RPMI7951 (cell line): ENCODE results near the gene CMTM8. TPM values are rescaled to one million over a fixed set of nuclear protein-coding genes. Genes with fewer than 3 reads are reported as not detected.
A peak's percentile ranks its signal among the peaks of the same experiment; 100 is the strongest.

ENCODE experiments used
- DNase-seq: peaks from one replicate; pipeline ENCODE4 v3.0.0-alpha.2; 2012; ENCODE audit warnings: low read depth
- total RNA-seq: library from RNA; depleted of rRNA; stranded (reverse); fragments of >200 nt; shearing (Covaris generic); gene quantifications from 2 replicates; pipeline ENCODE4 v1.2.3, GENCODE V29; 2014

The CMTM8 gene
- total RNA-seq, 1 experiment from 2014 or later = not detected

GRCh38 chr3:32276279-32276841 lies 37.9 kb downstream of the CMTM8 start:
- no peak for DNase-seq

DNA sequence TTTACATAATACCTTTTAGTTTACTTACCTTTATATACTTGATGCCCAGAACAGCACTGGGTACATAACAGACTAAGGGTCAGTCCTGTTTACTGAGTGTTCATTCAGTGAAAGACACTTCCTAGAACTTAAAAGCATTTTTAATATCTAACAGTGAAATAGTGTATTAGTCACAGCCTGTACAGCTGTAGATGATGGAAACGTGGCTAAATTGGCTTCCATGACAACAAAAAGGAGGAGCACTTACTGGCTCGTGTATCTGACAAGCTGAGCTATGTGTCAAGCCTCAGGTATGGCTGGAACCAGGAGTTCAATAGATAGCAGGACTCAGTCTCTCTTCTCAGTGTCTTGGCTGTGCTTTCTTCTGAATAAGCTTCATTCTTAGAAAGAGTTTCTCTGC lies 40.2 kb downstream of the CMTM8 start:
- no peak for DNase-seq

- no peak for DNase-seq
Measured at GRCh38 chr3:32280262-32280910, 41.9 kb downstream of the CMTM8 start.

- no peak for DNase-seq
Measured at GRCh38 chr3:32281570-32282106, 43.2 kb downstream of the CMTM8 start.

GRCh38 chr3:32282578-32283154 lies 44.2 kb downstream of the CMTM8 start:
- DNase-seq = no peak

DNA sequence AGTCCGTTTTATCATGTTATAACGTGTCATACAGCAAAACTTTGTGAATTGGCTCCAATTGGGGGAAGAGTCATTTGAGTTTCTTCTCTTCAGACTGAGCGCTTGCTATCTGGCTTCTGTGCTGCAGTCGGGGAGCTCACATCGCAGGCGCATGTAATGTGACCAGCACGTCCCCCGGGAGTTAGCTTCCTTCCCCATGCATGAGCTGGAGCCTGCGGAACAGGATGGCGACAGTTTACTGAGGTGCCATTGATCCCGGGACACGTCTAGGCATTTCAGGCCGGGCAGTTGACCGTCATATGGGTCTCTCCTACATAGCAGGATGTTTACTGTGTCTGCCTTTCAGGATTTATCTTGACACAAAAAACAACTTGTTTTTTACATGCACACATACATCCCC lies 44.8 kb downstream of the CMTM8 start:
- no peak for DNase-seq

DNA sequence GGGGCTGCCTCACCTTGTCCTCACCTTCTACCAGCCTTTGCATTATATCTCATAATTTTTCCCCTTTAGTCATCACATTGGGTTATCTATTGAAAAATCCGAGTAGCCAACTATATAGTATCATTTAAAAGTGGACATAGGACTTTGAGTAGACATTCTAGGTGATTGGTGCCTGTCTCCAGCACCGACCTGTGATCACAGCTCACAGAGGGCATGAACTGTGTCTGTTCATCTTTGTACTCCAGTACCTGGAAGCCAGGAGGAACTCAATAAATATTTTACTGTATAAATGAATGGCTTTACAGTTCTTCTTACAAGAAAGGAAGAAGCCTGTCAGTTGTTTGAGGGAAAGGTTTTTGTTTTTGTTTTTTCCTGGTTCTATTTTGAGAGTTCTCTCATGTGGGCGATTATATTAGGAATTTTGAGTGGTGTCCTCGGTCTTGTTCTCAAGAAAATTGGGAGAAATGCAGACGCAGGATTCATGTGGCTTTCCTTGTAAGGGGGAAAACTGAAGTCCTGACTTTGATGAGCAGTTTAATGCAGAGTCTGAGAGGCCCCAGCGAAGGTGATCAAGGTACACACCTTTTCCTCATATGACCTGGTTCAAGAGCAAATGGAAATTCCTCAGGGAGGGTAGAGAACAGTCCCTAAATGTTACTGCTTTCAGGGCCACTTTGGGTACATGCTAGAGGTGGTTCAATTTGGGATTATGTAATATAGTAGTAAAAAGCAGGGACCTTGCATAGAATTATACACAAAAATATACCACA lies 46.1 kb downstream of the CMTM8 start:
- no peak for DNase-seq

GRCh38 chr3:32285891-32286290 lies 47.4 kb downstream of the CMTM8 start:
- DNase-seq = no peak

GRCh38 chr3:32288819-32289218 lies 50.3 kb downstream of the CMTM8 start:
- no peak for DNase-seq

GRCh38 chr3:32290619-32291018 lies 52.1 kb downstream of the CMTM8 start:
- DNase-seq = no peak

DNA sequence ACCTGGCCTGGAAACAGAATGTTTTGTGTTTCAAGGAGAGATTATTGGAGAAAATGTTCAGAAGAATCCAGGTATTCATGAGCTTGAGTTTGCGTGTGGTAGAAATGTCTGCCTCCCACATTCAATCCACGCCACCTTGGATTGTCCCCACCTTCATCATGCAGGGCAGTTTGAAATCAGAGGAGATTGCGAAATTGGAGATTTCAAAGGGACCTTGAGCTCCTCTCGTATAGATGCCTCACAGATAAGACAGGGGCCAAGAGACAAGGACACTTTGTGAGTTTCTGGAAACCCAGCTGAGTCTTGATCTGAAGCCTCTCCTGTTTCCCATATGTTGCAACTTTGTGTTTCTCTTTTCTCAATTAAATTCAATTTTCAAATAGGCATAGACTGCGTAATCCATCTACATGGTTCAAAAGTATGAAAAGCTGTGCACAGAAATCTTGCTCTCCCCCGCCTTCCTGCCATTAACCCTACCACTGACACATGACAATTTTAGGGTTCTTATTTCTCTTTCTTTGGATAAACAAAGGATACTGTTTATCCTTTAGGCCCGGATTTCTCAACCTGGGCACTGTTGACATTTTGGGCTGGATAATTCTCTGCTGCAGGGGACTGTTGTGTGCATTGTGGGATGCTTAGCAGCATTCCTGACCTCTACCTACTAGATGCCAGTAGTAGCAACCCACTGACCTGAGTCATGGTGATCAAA lies 53.8 kb downstream of the CMTM8 start:
- DNase-seq = no peak

DNA sequence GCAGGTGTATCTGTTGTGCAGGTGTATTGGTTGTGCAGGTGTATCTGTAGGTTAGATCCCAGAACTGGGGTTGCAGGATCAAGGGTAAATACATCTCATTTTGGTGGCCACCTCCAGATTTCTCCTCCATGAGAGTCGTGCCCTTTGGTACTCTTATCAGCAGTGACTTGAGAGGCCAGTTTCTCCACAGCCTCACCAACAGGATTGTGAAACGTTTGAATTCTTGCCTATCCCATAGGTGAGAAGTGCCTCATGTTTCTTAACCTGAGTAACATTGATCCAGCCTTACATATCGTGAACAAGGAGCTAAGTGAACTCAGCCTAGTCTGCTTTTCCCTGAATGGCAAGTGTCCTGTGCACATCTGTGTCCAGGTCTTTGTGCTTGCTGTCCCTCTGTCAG lies 55.4 kb downstream of the CMTM8 start:
- no peak for DNase-seq

GRCh38 chr3:32296251-32297204 lies 58.0 kb downstream of the CMTM8 start:
- peak; percentile 55 for DNase-seq

DNA sequence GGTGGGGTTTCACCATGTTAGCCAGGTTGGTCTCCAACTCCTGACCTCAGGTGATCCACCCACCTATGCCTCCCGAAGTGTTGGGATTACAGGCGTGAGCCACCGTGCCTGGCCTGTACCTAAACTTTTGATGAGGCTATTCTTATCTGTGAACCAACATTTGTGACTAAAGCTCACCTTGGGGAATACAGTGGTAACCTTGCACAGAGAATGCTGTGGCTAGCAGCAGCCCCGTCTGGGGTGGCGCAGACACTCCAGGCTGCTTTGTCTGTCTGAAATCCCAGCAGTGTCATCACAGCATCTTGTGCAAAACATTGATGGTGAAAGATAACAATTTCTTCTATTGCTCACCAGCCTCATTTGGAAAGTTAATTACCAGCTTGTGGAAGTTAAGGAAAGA lies 58.9 kb downstream of the CMTM8 start:
- no peak for DNase-seq

DNA sequence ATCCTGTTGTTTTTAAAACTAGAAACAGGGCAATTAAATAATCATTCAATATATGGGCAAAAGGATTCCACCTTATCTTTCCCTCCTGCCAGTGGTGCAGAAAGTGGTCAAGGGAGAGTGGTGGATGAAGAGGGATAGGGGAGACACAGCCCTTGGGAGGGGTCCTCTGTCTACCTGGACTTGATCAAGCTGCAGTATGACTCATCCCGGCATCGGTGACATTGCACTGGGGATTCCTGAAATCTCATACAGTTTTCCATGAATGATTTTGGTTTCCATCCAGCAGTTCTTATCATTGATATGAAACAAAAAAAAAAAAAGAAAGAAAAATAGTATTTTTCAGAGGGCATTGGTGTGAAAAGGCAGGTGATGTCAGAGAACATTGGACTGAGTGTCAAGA lies 62.9 kb downstream of the CMTM8 start:
- no peak for DNase-seq

- DNase-seq = no peak
Measured at GRCh38 chr3:32302601-32303398, 64.3 kb downstream of the CMTM8 start.

GRCh38 chr3:32303399-32303747 lies 64.9 kb downstream of the CMTM8 start:
- no peak for DNase-seq

DNA sequence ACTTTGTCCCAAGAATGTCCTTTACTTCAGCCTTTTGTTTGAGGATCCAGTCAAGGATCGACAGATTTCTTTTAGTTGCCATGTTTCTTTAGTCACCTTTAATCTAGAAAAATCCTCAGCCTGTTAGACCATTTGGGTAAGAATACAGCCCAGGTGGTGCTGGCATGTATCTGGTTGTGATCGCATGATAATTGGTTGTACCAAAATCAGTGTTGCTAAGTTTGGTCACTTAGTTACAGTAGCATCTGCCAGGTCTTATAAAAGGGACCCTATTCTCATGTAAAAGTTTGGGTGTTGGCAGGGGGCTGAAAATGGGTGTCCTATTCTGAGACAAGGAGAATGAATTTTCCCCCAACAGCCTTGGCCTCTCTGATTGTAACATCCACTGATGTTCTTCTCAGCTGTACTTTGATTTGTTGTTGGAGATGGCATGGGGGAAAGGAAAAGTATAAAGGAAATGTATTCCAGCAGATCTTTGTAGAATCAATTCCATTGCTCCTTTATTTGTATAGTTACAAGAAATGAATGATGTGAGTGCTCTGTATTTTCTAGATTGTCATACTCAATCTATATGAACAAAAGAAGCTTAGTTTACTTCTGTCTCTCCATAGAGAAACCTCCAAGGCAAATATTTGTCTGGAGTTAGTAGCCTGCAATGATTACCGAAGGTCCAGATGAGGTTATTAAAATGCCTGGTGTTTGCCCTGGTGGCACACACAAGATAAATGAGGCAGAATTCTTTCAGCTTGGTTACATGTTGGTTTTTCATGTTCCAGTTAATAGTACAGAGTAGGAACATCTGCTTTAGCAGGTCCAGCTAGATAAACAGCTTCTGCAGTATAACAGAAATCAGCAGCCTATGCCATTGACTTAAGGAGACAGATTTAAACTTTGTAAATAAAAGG lies 65.7 kb downstream of the CMTM8 start:
- DNase-seq = no peak

DNA sequence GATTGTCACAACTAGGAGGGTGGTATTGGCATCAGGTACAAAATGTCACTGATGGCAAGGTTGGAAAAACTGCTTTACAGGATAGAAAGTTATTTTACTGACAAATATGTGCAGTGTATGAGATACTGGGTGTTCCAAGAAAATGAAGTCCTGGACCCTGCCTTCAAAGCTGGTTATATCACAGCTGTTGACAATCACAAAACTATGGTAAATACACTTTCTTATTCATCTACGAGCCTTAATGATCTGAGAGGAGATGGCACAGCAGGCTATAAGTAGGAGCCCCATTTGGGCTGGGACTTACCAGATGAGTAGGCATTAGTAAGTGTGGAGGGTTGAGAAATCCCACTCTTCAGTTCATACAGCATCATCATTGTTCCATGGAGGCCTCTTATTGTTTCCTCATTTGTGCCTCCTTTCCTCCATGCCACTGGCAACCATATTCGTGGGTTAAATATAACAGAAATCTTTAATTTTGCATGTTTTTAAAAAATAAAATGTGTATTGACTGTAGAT lies 66.9 kb downstream of the CMTM8 start:
- DNase-seq = no peak
